HPDE6-E6E7 (cell line): ENCODE data around the gene TMPRSS9.
"Not testable (repeated sequence)": the region's sequence is repeated elsewhere in the genome, so short reads cannot be mapped to it uniquely, and the experiment has no call there.

Experiments used
- DNase-seq: peaks from one replicate; pipeline ENCODE4 v3.0.0; 2011; ENCODE audit warnings: missing footprints; ENCODE audit errors: extremely low spot score

TMPRSS9 gene

DNA sequence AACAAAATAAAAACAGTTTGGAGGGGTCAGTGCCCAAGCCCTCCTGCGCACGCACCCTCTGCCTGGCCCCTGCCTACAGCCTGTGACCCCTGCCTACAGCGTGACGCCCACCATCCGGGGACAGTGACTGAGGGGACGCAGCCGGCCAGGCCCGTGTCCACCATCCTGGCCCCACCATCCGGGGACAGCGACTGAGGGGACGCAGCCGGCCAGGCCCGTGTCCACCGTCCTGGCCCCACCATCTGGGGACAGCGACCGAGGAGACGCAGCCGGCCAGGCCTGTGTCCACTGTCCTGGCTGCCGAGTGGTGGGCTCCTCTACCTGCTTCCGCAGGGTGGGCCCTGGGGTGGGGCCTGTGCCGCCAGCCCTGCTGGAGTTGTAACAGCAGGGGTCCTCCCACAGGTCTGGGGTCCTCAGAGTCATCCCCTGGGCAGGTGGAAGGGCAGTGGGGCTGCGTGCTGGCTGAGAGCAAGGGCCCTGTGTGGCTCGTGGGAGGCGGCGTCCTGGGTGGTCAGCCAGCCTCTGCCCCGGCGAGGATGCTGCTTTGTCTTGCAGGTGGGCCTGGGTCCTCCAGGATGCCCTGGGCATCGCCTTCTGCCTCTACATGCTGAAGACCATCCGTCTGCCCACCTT, 17.3 kb upstream of the TMPRSS9 start:
- DNase-seq: no peak

DNA sequence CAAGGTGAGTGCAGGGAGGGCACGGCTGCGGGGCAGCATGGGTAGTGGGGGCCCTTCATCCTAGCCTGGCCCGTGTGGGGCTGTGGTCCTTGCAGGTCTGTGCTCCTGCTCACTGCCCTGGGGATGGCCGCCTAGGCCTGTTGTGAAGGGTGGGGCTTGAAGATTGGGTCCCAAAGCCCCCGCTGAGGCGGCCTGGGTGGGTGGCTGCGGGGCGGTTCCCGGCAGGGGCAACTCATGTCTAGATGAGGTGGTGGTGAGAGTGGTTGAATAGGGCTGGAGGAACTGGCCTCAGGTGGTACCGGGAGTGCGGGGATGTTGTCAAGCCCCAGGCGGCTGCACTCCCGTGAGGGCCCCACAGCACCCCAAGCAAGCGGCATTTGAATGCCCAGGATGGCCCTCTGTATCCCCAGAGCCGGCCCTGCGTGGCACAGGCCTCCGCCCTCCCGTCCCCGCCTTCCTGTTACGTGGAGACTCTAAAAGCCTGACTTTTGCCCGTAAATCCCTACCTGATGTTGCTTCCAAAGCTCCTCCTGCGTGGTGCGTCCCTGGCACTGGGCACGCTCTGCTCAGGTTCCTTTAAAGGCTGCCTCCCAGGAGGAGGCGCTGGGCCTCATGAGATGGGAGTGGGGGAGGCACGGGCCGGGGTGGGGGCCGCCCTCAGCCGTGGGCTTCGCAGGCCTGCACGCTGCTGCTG, 16.6 kb upstream of the TMPRSS9 start:
- DNase-seq: no peak

DNA sequence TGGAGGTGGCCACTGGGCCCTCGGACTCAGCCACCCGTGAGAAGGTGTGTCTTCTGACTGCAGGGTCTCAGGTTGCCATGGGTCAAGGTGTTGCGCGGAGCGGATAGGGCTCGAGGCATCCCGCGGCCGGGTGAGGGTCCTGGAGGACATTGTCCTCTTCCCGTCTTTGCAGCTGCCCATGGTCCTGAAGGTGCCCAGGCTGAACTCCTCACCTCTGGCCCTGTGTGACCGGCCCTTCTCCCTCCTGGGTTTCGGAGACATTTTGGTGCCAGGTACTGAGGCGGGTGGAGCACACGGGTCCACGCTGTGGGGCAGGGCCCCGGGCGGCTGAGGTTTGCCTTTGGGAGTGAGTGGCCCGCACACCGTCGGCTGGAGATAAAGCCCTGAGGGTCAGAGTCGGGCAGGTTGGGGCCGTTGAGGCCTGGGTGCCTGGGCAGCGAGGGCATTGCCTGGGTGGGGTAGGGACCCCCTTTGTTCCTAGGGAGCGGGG, 15.6 kb upstream of the TMPRSS9 start:
- DNase-seq: no peak

DNA sequence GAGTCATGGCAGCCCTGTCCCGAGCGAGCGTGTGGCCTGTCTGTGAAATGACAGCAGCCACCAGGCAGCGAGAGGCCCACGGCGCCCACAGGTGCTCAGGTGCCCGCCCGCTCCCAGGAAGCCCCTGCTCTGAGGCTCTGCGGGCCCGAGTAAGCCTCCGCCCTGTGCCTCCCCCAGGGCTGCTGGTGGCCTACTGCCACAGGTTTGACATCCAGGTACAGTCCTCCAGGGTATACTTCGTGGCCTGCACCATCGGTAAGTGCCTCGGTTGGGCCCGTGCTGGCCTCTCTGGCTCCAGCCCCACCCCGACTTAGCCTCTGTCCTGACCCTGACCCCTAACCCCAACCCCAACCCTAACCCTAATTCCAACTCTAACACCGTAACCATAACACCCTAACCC, 15.0 kb upstream of the TMPRSS9 start:
- no peak for DNase-seq

DNA sequence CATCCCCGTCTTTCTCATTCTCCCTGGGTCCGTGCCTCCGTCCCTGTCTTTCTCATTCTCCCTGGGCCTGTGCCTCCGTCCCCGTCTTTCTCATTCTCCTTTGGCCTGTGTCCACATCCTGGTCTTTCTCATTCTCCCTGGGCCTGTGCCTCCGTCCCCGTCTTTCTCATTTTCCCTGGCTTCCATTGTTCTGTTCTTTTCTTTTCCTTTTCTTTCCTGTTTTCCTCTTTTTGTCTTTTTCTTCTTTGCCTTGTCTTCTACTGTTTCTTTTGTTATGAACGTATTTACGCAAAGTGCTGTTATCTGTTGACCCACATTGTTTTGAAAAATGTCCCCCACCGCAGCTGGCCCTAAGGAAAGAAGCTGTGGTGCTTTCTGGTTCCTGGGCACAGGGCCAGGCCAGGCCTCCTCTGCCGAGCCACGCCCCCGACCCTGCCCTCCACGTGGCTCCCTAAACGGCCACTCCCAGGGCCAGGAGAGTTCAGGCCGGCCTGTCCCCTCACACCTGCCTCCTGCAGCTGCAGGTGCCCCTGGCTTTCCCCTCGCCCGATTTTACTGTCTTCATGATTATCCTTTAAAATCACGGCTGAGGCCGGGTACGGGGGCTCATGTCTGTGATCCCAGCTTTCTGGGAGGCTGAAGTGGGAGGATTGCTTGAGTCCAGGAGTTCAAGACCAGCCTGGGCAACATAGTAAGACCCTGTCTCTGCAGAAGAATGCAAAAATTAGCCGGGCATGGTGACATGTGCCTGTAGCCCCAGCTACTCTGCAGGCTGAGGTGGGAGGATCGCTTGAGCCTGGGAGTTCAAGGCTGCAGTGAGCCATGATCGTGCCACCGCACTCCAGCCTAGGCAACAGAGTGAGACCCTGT, 14.0 kb upstream of the TMPRSS9 start:
- DNase-seq: no peak

DNA sequence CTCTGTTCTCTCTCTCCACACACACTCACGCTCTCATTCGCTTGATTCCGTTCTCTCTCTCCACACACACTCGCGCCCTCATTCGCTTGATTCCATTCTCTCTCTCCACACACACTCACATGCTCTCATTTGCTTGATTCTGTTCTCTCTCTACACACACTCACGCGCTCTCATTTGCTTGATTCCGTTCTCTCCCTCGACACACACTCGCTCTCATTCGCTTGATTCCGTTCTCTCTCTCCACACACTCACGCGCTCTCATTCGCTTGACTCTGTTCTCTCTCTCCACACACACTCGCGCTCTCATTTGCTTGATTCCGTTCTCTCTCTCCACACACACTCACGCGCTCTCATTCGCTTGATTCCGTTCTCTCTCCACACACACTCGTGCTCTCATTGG, 10.2 kb upstream of the TMPRSS9 start:
- DNase-seq: not testable (repeated sequence)

DNA sequence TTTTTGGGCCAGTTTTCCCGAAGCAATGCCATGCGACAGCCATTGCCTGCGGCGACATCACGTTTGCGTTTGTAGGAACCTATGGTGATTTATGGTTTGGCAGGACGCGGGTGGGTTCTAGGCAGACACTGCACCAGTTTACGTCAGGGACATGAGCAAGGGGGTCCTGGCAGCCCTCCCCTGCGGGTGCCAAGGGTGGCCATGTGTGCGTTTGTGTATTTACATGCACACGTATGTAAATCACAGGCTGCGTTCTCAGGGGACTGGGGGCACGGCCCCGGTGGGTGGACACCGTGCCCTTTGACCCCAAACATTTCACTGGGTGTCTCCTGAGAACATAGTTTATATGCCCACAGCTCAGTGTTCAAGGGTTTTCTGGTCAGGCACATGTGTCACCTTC, 9.4 kb upstream of the TMPRSS9 start:
- DNase-seq: no peak

DNA sequence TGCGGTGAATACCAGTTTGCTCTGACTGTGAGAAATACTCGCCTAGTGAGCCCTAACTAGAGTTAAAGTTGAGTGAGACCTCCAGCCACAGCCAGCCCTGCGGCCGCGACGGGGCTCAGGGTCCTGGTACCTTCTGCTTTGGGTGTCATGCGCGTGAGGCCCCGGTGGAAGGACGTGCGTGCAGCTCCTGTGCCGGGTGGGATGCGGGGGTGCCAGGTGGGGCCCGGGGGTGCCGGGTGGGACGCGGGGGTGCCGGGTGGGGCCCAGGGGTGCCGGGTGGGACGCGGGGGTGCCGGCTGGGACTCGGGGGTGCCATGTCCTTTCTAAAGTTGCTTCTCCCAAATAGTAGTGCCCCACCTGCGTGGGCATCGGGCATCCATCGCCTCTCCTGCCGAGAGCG, 8.5 kb upstream of the TMPRSS9 start:
- DNase-seq: no peak

DNA sequence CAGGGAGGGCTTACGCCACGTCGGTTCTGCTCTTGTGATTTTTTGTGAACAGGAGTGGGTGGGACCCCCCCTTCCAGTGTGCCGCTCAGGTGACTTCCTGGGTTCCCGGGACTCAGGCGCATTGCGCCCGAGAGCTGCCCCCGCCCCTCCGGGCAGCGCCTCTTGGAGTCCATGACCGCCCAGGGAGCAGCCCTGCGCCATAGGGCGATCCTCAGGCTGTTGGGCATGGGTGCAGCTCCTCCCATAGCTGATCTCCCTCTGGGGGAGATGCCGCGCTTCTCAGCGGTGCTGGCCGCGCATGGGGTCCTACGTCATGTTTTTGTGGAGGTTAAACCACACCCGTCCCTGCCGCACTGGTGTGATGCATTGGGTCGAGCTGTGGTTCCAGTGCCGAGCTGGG, 7.9 kb upstream of the TMPRSS9 start:
- no peak for DNase-seq

DNA sequence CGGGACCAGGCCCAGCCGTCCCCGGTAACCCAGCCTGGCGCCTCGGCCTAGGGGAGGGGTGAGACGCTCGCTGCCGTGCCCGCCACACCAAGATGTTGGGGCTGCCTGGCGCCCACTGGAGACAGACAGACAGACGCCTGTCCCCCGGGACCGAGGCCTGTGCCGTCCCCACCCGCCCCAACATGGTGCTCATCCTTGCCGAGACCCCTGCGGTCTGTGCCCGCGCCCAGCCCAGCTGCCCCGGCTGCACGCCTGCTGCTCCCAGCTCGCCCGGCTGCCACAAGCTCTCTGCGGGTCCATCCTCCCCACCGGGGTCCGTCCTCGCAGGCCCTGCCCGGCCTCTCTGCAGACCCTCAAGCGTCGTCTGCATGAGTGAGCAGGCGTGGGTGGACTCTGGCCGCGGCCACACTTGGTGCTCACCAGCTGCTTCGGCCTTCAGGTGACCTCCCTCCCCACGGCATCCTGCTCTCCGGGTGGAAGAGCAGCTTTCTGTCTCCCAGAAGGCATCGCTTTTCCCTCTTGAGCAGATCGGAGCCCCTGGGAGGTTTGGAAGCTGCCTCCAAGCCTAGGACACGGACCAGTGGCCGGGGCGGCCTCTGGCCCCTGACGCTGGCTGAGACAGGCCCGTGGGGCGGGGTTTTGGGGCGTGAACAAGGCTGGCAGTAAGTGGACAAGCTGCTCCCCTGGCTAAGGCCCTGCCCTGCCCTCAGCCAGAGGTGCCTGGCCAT, 6.7 kb upstream of the TMPRSS9 start:
- no peak for DNase-seq

DNA sequence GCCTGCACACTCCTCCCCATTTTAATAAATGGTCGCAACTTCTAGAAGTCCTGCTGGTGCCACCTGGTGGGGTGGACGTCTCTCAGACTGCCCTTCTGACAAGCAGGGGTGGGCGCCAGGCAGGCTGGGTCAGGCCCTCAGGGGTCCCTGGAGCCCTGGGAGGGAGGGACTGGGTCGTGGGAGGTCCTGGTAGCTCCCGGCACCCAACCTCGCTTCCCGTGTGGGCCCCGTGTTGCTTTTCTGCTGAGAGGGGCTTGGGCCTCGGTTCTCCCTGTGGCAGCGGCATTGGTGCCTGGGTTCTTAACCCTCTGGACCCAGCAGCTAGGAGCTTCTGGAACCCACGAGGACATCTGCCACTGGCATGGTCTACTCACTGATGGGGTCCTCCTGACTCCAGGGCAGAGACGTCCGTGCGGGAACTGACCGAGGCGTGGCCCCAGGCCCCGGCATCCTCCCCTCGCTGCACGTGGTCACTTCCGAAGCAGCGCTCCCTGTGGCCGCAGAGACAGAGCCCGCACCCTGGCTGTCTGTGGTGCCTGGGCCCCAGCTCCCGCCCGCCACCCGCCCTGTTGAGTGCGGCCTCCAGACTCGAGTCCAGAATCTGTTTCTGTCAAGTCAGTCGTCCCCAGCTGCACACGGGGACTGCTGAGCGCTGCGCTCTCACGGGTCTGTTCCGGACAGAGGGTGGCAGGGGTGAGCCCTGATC, 6.0 kb upstream of the TMPRSS9 start:
- DNase-seq: no peak

DNA sequence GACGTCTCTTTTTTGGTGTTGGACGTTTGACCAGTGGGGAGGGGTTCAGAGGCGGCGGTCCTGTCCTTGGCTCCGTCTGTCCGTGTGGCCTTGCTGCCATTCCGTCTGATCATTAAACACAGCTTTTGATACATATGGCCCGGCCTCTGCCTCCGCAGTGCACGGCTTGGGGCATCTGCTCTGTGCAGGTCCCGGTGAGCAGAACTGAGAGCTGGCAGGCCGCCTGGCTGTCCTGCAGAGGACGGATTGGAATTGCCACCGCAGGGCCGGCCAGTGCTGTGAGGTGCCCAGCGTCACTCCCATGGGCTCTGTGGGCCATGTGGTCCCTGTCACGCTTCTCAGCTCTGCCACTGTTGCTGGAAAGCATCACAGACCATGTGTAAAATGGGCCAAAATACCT, 5.4 kb upstream of the TMPRSS9 start:
- DNase-seq: no peak

DNA sequence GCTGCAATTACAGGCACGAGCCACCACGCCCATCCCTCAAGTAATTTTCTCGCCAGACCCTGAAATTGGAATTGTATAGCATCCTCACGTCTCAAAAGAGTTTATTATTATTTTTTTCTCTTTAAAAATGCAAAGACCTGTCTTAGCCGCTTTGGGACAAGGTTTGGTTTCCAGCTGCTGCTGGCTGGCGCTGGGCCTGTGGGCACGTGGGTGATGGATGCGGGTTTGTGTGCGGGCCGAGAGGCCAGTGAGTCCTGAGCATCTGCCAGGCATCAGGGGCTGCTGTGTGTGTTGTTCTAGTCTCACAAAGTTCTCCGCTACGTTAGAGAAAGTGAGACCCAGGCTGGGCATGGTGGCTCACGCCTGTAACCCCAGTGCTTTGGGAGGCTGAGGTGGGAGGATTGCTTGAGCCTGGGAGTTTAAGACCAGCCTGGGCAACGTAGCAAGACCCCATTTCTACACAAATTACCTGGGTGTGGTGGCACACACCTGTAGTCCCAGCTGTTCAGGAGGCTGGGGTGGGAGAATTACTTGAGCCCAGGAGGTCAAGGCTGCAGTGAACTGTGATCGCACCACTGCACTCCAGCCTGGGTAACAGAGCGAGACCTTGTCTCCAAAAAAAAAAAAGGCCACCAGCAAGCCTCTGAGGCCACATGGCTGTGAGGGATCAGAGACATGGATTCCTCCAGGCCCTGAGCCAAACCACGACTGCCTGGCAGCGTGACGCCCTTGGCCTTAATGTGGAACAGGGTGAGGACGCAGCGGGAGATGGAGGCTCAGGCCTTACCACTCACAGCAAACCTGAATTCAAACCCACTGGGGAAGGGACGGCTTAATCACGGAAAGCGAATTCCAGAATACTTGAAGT, 4.7 kb upstream of the TMPRSS9 start:
- DNase-seq: no peak

DNA sequence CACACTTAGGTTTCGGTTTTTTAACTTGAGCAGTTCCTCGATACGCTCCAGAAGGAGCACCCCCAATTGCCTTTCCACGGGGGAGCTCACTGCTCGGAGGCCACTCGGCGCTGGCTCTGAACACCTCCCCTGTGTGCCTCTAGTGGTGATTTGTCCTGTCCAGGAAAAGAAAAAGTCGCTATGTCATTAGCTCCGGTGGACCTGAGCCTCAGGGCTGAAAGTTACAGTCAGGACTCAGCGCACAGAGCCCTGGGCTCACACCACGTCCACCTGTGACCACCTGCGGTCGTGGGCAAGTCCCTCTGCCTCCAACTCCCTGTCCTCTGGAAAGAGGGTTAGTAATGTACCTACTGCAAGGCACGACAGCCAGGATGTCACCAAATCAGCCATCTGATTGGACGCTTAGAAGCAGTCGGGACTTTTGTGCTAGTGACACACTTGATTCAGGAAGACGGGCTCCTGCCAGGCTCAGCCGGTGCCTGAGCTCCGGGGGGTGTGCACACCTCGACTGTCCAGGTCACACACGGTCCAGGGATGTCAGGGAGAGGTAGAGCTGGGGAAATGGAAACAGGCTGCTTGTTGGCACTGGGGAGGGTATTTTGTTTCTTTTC, 3.9 kb upstream of the TMPRSS9 start:
- no peak for DNase-seq

DNA sequence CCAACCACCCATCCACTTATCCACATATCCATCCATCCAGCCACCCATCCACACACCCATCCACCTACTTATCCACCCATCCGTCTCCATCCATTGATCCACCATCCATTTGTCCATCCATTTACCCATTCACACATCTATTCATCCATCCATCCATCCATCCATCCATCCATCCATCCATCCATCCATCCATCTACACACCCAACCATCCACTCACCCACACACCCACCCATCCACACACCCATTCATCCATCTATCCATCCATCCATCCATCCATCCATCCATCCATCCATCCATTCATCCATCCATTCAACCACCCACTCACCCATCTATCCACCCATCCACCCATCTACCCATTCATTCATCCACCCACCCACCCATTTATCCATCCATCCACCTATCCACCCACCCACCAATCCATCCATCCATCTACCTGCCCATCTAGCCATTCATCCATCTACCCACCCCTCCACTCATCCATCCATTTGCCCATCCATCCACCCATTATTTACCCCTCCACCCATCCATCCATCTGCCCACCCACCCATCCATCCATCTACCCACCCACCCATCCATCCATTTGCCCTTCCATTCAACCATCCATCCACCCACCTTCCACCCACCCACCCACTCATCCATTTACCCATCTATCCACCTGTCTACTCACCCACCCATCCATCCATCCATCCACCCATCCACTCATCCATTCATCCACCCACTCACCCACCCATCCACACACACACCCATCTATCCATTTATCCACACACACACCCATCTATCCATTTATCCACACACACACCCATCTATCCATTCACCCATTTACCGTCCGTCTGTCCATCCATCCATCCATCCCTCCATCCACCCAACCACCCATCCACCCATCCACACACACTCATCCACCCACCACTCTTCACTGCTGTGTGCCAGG, 2.5 kb upstream of the TMPRSS9 start:
- no peak for DNase-seq

DNA sequence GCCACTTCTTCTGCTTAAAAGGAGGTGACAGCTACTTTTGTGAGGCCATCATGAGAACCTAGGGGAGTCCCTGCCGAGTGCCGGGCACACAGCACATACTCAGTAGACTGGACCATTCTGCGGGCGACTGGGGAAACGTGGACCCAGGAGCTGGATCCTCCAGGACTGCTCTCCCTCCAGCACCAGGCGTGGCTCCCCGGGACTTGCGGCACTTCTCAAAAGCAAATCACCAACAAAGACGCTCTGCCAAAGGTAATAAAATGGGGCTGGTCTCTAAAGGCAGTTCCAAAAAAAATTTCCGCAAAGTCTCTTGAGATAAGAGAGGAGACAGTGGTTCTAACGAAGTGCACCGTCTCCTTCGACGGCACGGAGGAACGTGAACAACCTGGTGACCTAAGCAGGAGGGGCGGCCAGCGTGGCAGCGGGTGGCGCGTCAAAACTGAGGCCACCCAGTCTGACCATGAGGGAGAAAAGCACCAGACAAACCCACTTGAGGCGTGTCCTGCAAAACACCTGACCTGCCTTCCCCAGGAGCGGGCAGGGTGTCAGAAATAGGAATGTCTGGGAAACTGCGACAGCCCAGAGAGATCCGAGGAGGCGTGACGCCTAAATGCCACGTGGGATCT, 1.4 kb upstream of the TMPRSS9 start:
- no peak for DNase-seq

DNA sequence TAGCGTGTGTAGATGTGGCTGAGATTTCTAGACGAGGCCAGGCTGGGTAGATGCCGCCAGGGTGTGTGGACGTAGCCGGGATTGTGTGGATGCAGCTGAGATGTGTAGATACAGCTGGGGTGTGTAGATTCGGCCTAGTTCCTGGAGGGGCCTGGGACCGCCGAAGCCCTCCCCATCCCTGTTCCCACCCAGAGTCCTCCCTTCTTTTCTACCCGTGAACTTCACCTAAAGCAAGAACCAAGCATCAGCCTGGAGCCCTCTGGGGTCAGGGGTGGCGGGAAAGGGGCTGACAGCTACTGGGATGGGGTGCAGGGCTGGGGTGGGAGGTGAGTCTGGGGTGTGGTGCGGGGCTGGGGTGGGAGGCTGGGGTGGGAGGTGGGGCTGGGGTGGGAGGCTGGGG, 768 bp downstream of the TMPRSS9 start:
- DNase-seq: no peak
